IMR-90 (cell line): Measurements from ENCODE around the gene SLC10A6. TPM values are rescaled to one million over a fixed set of nuclear protein-coding genes. Genes with fewer than 3 reads are reported as not detected.

ENCODE experiments used
- ATAC-seq: fragments of 200-7000 bp; cut with Tn5 transposase; 2 replicates; pipeline ENCODE4 v1.9.1; 2020; ENCODE audit warnings: low read depth, mild to moderate bottlenecking, moderate library complexity
- BruUV-seq: library from RNA; stranded (reverse); fragments of 400-500 nt; replicated peaks from 2 replicates; lab custom pipeline; 2021; lab: Mats Ljungman, UMichigan
- CTCF ChIA-PET: fragments of 300-600 bp; formaldehyde crosslinking; extraction: SDS; loops from one replicate; lab custom pipeline; 2021; ENCODE audit warnings: antibody characterized with exemption; lab: Yijun Ruan, JAX
- POLR2A ChIA-PET: fragments of 300-600 bp; sonication (Branson Sonifier 250); formaldehyde crosslinking; loops from one replicate; lab custom pipeline; 2022; ENCODE audit warnings: antibody characterized with exemption; ENCODE audit not compliant: unreplicated experiment; lab: Charles Lee
- DNase-seq: peaks from one replicate; pipeline ENCODE4 v3.0.0; 2013
- H2AFZ ChIP-seq: replicated peaks from 2 replicates; pipeline ENCODE3; 2013; ENCODE audit warnings: low read length, mild to moderate bottlenecking; ENCODE audit not compliant: poor library complexity
- H2AK5ac ChIP-seq: 2 replicates; pipeline ENCODE4 v1.6.1; 2013; ENCODE audit warnings: low read depth, low read length, inconsistent platforms
- H2AK9ac ChIP-seq: replicated peaks from 2 replicates; pipeline ENCODE3; 2013; ENCODE audit warnings: mild to moderate bottlenecking, low read depth, low read length, moderate library complexity; ENCODE audit not compliant: poor library complexity
- H2BK120ac ChIP-seq: 2 replicates; pipeline ENCODE4 v1.6.1; 2013; ENCODE audit warnings: low read depth, low read length, inconsistent platforms
- H2BK15ac ChIP-seq: 3 replicates; pipeline ENCODE4 v1.6.1; 2013; ENCODE audit warnings: low read depth, low read length, inconsistent platforms
- H2BK20ac ChIP-seq: 2 replicates; pipeline ENCODE4 v1.6.1; 2013; ENCODE audit warnings: low read depth, mild to moderate bottlenecking, inconsistent platforms, low read length, moderate library complexity
- H2BK5ac ChIP-seq: 2 replicates; pipeline ENCODE4 v1.6.1; 2013; ENCODE audit warnings: mild to moderate bottlenecking, low read depth, low read length, inconsistent platforms; ENCODE audit not compliant: poor library complexity, severe bottlenecking
- H3K14ac ChIP-seq: replicated peaks from 2 replicates; pipeline ENCODE4 v1.6.1; 2013; ENCODE audit warnings: low read depth, low read length, inconsistent platforms
- H3K18ac ChIP-seq: 2 replicates; pipeline ENCODE4 v1.6.1; 2013; ENCODE audit warnings: low read depth, low read length, control low read depth
- H3K23ac ChIP-seq: 2 replicates; pipeline ENCODE4 v1.6.1; 2013; ENCODE audit warnings: low read depth, low read length, inconsistent platforms
- H3K27ac ChIP-seq: 2 replicates; pipeline ENCODE4 v1.5.1; 2013; ENCODE audit warnings: mild to moderate bottlenecking, control low read depth, low read length; ENCODE audit not compliant: insufficient read depth
- H3K27me3 ChIP-seq: 2 replicates; pipeline ENCODE4 v1.6.1; 2013; ENCODE audit warnings: low read length; ENCODE audit not compliant: control insufficient read depth, insufficient read depth
- H3K36me3 ChIP-seq: 2 replicates; pipeline ENCODE4 v1.6.1; 2013; ENCODE audit warnings: low read length, mixed read lengths; ENCODE audit not compliant: control insufficient read depth, insufficient read depth
- H3K4ac ChIP-seq: 2 replicates; pipeline ENCODE4 v1.6.1; 2013; ENCODE audit warnings: low read depth, low read length, inconsistent platforms
- H3K4me1 ChIP-seq: 2 replicates; pipeline ENCODE4 v1.6.1; 2013; ENCODE audit warnings: low read length, mixed read lengths; ENCODE audit not compliant: control insufficient read depth, insufficient read depth
- H3K4me2 ChIP-seq: 2 replicates; pipeline ENCODE4 v1.6.1; 2013; ENCODE audit warnings: low read depth, mild to moderate bottlenecking, control low read depth, low read length, moderate library complexity
- H3K4me3 ChIP-seq: 2 replicates; pipeline ENCODE4 v1.5.1; 2013; ENCODE audit warnings: low read depth, mild to moderate bottlenecking, control low read depth, low read length, moderate library complexity; ENCODE audit not compliant: insufficient read depth
- H3K56ac ChIP-seq: 2 replicates; pipeline ENCODE4 v1.6.1; 2013; ENCODE audit warnings: low read length, inconsistent platforms; ENCODE audit not compliant: insufficient read depth; ENCODE audit errors: extremely low read depth
- H3K79me1 ChIP-seq, 2 experiments: 2 replicates each; pipeline ENCODE4 v1.6.1; 2013; ENCODE audit warnings: low read length in 2 of 2, inconsistent platforms in 1 of 2, low read depth in 1 of 2
- H3K9ac ChIP-seq: 2 replicates; pipeline ENCODE4 v1.6.1; 2013; ENCODE audit warnings: low read depth, low read length, control low read depth
- H3K9me1 ChIP-seq: 2 replicates; pipeline ENCODE4 v1.6.1; 2013; ENCODE audit warnings: low read length, inconsistent platforms; ENCODE audit not compliant: insufficient read depth
- H3K9me3 ChIP-seq: 2 replicates; pipeline ENCODE4 v1.6.1; 2013; ENCODE audit warnings: low read length; ENCODE audit not compliant: control insufficient read depth, insufficient read depth
- H4K20me1 ChIP-seq: 2 replicates; pipeline ENCODE4 v1.6.1; 2013; ENCODE audit warnings: low read length, inconsistent platforms; ENCODE audit not compliant: insufficient read depth
- H4K5ac ChIP-seq: 2 replicates; pipeline ENCODE4 v1.6.1; 2013; ENCODE audit warnings: mild to moderate bottlenecking, low read depth, low read length, control low read depth
- H4K8ac ChIP-seq, 2 experiments: 2 replicates each; pipeline ENCODE4 v1.6.1; 2013; ENCODE audit warnings: low read depth in 2 of 2, low read length in 2 of 2, control low read depth in 1 of 2, inconsistent platforms in 1 of 2
- H4K91ac ChIP-seq: 2 replicates; pipeline ENCODE4 v1.6.1; 2013; ENCODE audit warnings: low read depth, low read length, inconsistent platforms; ENCODE audit not compliant: insufficient read depth
- CHD1 ChIP-seq: IDR thresholded peaks from 2 replicates; pipeline ENCODE4 v1.6.1; 2012; ENCODE audit warnings: low read depth, low read length, improper control_type of control experiment
- CTCF ChIP-seq: conservative IDR thresholded peaks from 2 replicates; pipeline ENCODE4 v1.5.1; 2012; ENCODE audit warnings: mild to moderate bottlenecking, low read depth, low read length, improper control_type of control experiment
- ELK1 ChIP-seq: fragments of 150-350 bp; IDR thresholded peaks from 2 replicates; pipeline ENCODE4 v1.6.1; 2016; ENCODE audit warnings: low read depth, mild to moderate bottlenecking, low read length, moderate library complexity, borderline replicate concordance
- MXI1 ChIP-seq: IDR thresholded peaks from 2 replicates; pipeline ENCODE4 v1.6.1; 2012; ENCODE audit warnings: low read depth, mild to moderate bottlenecking, low read length, moderate library complexity, borderline replicate concordance
- POLR2A ChIP-seq: IDR thresholded peaks from 2 replicates; pipeline ENCODE4 v1.6.1; 2012; ENCODE audit warnings: mild to moderate bottlenecking, low read depth, low read length
- RCOR1 ChIP-seq: IDR thresholded peaks from 2 replicates; pipeline ENCODE4 v1.6.1; 2012; ENCODE audit warnings: mild to moderate bottlenecking, low read length, improper control_type of control experiment; ENCODE audit not compliant: insufficient replicate concordance
- dilution Hi-C: fragments of 300-500 bp; cut with HindIII; formaldehyde crosslinking; loops from one replicate; pipeline ENCODE4 v1.14.3; 2018; ENCODE audit warnings: low sequenced_read_pairs; ENCODE audit not compliant: unreplicated experiment
- in situ Hi-C: fragments of 300-500 bp; cut with MboI; formaldehyde crosslinking; loops from 3 replicates; pipeline ENCODE4 v1.14.3; 2019; ENCODE audit warnings: low sequenced_read_pairs, inconsistent platforms, mixed read lengths
- intact Hi-C: fragments of 100-400 bp; cut with micrococcal nuclease; formaldehyde crosslinking; loops from 2 replicates; pipeline ENCODE4 v1.10.0; 2022
- polyA plus RNA-seq, 3 experiments: library from polyadenylated mRNA; depleted of rRNA; stranded (reverse); fragments of >200 nt; gene quantifications; 2 replicates each; pipeline ENCODE4 v1.2.3, GENCODE V29; 2012; ENCODE audit warnings: low replicate concordance in 1 of 3
- total RNA-seq: library from RNA; depleted of rRNA; stranded (reverse); fragments of >200 nt; gene quantifications from 2 replicates; pipeline ENCODE4 v1.2.3, GENCODE V29; 2012

The SLC10A6 gene
- total and polyA plus RNA-seq, 2 of the 4 experiments (the other 2 are of a cell fraction) = not detected

DNA sequence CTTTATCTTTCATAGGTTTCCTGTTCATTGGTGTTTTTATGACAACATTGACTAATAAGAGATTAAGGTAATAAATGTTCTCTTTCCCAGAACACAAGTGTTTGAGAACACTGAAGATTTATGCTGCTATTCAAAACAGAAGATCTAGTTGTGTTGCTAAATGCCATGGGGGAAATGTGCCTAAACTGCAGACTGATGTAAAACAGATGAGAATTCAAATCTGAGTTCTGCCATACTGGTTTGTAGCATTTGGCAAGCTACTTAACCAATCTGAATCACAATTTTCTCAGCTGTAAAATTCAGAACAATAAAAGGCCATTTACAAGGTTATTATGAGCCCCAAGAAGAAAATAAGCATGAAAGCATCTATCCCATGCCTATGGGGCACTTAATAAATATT lies 2.3 kb downstream of the SLC10A6 start:
- Histone ChIP-seq H3K9me1 (0 out of 2 replicates have a peak, but pooled peaks cover 2% of the 10 kb centered on the region), H2BK120ac (no peak overlapping the region), H3K27ac (no peak overlapping the region), H3K9ac (no peak overlapping the region), H3K23ac (no peak overlapping the region), H3K36me3 (no peaks in the 10 kb centered on the region), H4K8ac (no peak overlapping the region), H3K4me3 (no peak overlapping the region), H2AK9ac (no peak overlapping the region), H3K56ac (no peak overlapping the region), H3K14ac (no peak overlapping the region), H2BK15ac (no peak overlapping the region), H3K79me1 (no peaks in the 10 kb centered on the region), H2BK20ac (no peak overlapping the region), H2AK5ac (no peak overlapping the region), H4K20me1 (no peaks in the 10 kb centered on the region), H2AFZ (no peak overlapping the region), H4K91ac (no peak overlapping the region), H3K4me2 (no peak overlapping the region), H3K4ac (no peak overlapping the region), H3K4me1 (no peaks in the 10 kb centered on the region), H4K5ac (no peak overlapping the region), H3K9me3 (no peaks in the 10 kb centered on the region), H3K18ac (no peak overlapping the region), H2BK5ac (no peak overlapping the region), H3K27me3 (no peaks in the 10 kb centered on the region)
- dilution Hi-C loops = no loop called here
- no peak for TF ChIP-seq POLR2A
- no peak for TF ChIP-seq ELK1
- TF ChIP-seq CHD1 = no peak
- no peak for TF ChIP-seq RCOR1
- no peak for TF ChIP-seq CTCF
- TF ChIP-seq MXI1 = no peak
- ATAC-seq = no peak
- no TSS peak for BruUV-seq
- ChIA-PET POLR2A (no interaction called here), CTCF (interaction anchor here (0.8 to 0.9 kb wide), 2 partner anchors 9 to 75 kb away, joined by 3 to 4 read pairs; no protein-coding TSS in a partner anchor)
- in situ Hi-C loops = no loop called here
- no peak for DNase-seq
- intact Hi-C loops = no loop called here
